MM.1S (cell line): ENCODE data around the gene ARMS2.

ENCODE experiments used
- DNase-seq: peaks from one replicate; pipeline ENCODE4 v3.0.0-alpha.2; 2015
- H2AFZ ChIP-seq: fragments of 300-600 bp; sonication (generic); 2 replicates; pipeline ENCODE4 v1.6.0; 2016; ENCODE audit warnings: antibody characterized with exemption, low read length
- H3F3A ChIP-seq: fragments of 300-600 bp; sonication (generic); 2 replicates; pipeline ENCODE4 v1.6.1; 2016; ENCODE audit warnings: mild to moderate bottlenecking, antibody characterized with exemption, low read length, moderate library complexity, mixed read lengths; ENCODE audit not compliant: insufficient read depth
- H3K27ac ChIP-seq: fragments of 300-600 bp; sonication (generic); 2 replicates; pipeline ENCODE4 v1.5.1; 2016; ENCODE audit warnings: mild to moderate bottlenecking, low read length
- H3K27me3 ChIP-seq: fragments of 300-600 bp; sonication (generic); replicated peaks from 2 replicates; pipeline ENCODE4 v1.6.0; 2016; ENCODE audit warnings: low read length; ENCODE audit not compliant: insufficient read depth
- H3K36me3 ChIP-seq: fragments of 300-600 bp; sonication (generic); replicated peaks from 2 replicates; pipeline ENCODE4 v1.6.1; 2016; ENCODE audit warnings: mild to moderate bottlenecking, low read length, mixed read lengths; ENCODE audit not compliant: insufficient read depth
- H3K4me1 ChIP-seq: fragments of 300-600 bp; sonication (generic); 2 replicates; pipeline ENCODE4 v1.6.1; 2016; ENCODE audit warnings: low read length, mixed read lengths
- H3K4me2 ChIP-seq: fragments of 300-600 bp; sonication (generic); 2 replicates; pipeline ENCODE4 v1.6.0; 2016; ENCODE audit warnings: low read depth, low read length
- H3K4me3 ChIP-seq: fragments of 300-600 bp; sonication (generic); 2 replicates; pipeline ENCODE4 v1.5.1; 2016; ENCODE audit warnings: low read length, mixed read lengths
- H3K79me2 ChIP-seq: fragments of 300-600 bp; sonication (generic); 2 replicates; pipeline ENCODE4 v1.6.1; 2016; ENCODE audit warnings: mixed run types, low read length, mixed read lengths
- H3K9ac ChIP-seq: fragments of 300-600 bp; sonication (generic); 2 replicates; pipeline ENCODE4 v1.6.1; 2016; ENCODE audit warnings: low read length, mixed read lengths
- H3K9me2 ChIP-seq: fragments of 300-600 bp; sonication (generic); replicated peaks from 2 replicates; pipeline ENCODE4 v1.6.1; 2016; ENCODE audit warnings: mild to moderate bottlenecking, low read length, mixed read lengths; ENCODE audit not compliant: insufficient read depth
- H3K9me3 ChIP-seq: fragments of 300-600 bp; sonication (generic); replicated peaks from 2 replicates; pipeline ENCODE4 v1.6.1; 2016; ENCODE audit warnings: mild to moderate bottlenecking, low read length, mixed read lengths; ENCODE audit not compliant: insufficient read depth
- H4K20me1 ChIP-seq: fragments of 300-600 bp; sonication (generic); 2 replicates; pipeline ENCODE4 v1.6.1; 2016; ENCODE audit warnings: mild to moderate bottlenecking, low read length, moderate library complexity, mixed read lengths; ENCODE audit not compliant: insufficient read depth
- CTCF ChIP-seq: fragments of 300-600 bp; sonication (generic); IDR thresholded peaks from 2 replicates; pipeline ENCODE4 v1.5.1; 2016; ENCODE audit warnings: antibody characterized with exemption, low read length, mixed read lengths
- EZH2 ChIP-seq: fragments of 300-600 bp; sonication (generic); optimal IDR thresholded peaks from 2 replicates; pipeline ENCODE3; 2017; ENCODE audit warnings: low read depth, mild to moderate bottlenecking, antibody characterized with exemption, low read length, mixed read lengths
- EZH2phosphoT487 ChIP-seq: fragments of 300-600 bp; sonication (generic); IDR thresholded peaks from 2 replicates; pipeline ENCODE4 v1.6.1; 2018; ENCODE audit warnings: antibody characterized with exemption, low read length

The ARMS2 gene

GRCh38 chr10:122503012-122503411 is 48.6 kb downstream of the ARMS2 start:
- Histone ChIP-seq H3K4me2 (no peak overlapping the region), H3K4me3 (no peak overlapping the region), H2AFZ (no peak overlapping the region), H4K20me1 (no peaks in the 10 kb centered on the region), H3F3A (no peaks in the 10 kb centered on the region), H3K9me3 (no peaks in the 10 kb centered on the region), H3K9me2 (no peaks in the 10 kb centered on the region), H3K9ac (no peak overlapping the region), H3K79me2 (no peaks in the 10 kb centered on the region), H3K27me3 (no peaks in the 10 kb centered on the region), H3K4me1 (no peaks in the 10 kb centered on the region), H3K27ac (no peak overlapping the region), H3K36me3 (no peaks in the 10 kb centered on the region)
- TF ChIP-seq CTCF = no peak
- TF ChIP-seq EZH2phosphoT487 = no peak
- TF ChIP-seq EZH2 = no peak
- DNase-seq = no peak

GRCh38 chr10:122503886-122504609 is 49.6 kb downstream of the ARMS2 start:
- H3F3A ChIP-seq = no peaks in the 10 kb centered on the region
- no peaks in the 10 kb centered on the region for H3K27me3 ChIP-seq
- no peak overlapping the region for H3K27ac ChIP-seq
- no peak overlapping the region for H2AFZ ChIP-seq
- no peaks in the 10 kb centered on the region for H3K36me3 ChIP-seq
- no peaks in the 10 kb centered on the region for H3K4me1 ChIP-seq
- H3K9me3 ChIP-seq = no peaks in the 10 kb centered on the region
- no peak for DNase-seq
- H3K4me2 ChIP-seq = no peak overlapping the region
- H3K4me3 ChIP-seq = no peak overlapping the region
- H3K9ac ChIP-seq = no peak overlapping the region
- H4K20me1 ChIP-seq = no peaks in the 10 kb centered on the region
- TF ChIP-seq CTCF (no peak), EZH2phosphoT487 (no peak), EZH2 (no peak)
- H3K9me2 ChIP-seq = no peaks in the 10 kb centered on the region
- no peaks in the 10 kb centered on the region for H3K79me2 ChIP-seq

- H3K4me3 ChIP-seq = no peak overlapping the region
- no peak overlapping the region for H3K9ac ChIP-seq
Measured at GRCh38 chr10:122504610-122504950, 50.1 kb downstream of the ARMS2 start.

More at GRCh38 chr10:122504610-122504950, 50.1 kb downstream of the ARMS2 start:
- Histone ChIP-seq H3K27ac (no peak overlapping the region), H4K20me1 (no peaks in the 10 kb centered on the region), H3K27me3 (no peaks in the 10 kb centered on the region), H3K4me2 (no peak overlapping the region), H3K79me2 (no peaks in the 10 kb centered on the region), H3K9me2 (no peaks in the 10 kb centered on the region), H3F3A (no peaks in the 10 kb centered on the region), H2AFZ (no peak overlapping the region), H3K36me3 (no peaks in the 10 kb centered on the region), H3K4me1 (no peaks in the 10 kb centered on the region), H3K9me3 (no peaks in the 10 kb centered on the region)
- TF ChIP-seq CTCF (no peak), EZH2 (no peak), EZH2phosphoT487 (no peak)
- DNase-seq = no peak
